ENCODE data around the gene NXF1. TPM values are rescaled to one million over a fixed set of nuclear protein-coding genes. Genes with fewer than 3 reads are reported as not detected.

NXF1 gene
- total and polyA plus RNA-seq, 2 experiments from 2014 or later: 37.2 to 71.9 TPM

GRCh38 chr11:62801071-62801470 is 4.2 kb downstream of the NXF1 start:
- Histone ChIP-seq H3K27ac (no peak overlapping the region), H3K4me3 (no peak overlapping the region), H3K36me3 (replicated peaks; ENCODE audit: insufficient read depth, low read depth) (no peaks in the 10 kb centered on the region), H3K79me2 (peaks cover 32% of the 10 kb centered on the region), H3K4me1 (ENCODE audit: insufficient read depth) (peaks cover 11% of the 10 kb centered on the region), H2AFZ (no peak overlapping the region), H3K27me3 (no peaks in the 10 kb centered on the region), H4K20me1 (ENCODE audit: insufficient read depth, poor library complexity, severe bottlenecking) (no peaks in the 10 kb centered on the region), H3K9me3 (ENCODE audit: low read depth) (no peaks in the 10 kb centered on the region), H3K4me2 (no peak overlapping the region), H3K9me2 (replicated peaks; ENCODE audit: insufficient read depth) (no peaks in the 10 kb centered on the region)
- no peak for DNase-seq (ENCODE audit: low spot score)
- 94% methylated on average over 4 of the region's 4 CpGs for WGBS (ENCODE audit: low lambda C conversion rate, missing lambda C conversion rate)
- TF ChIP-seq EZH2 (IDR thresholded peaks at IDR 0.05; ENCODE audit: borderline replicate concordance) (no peak), EZH2phosphoT487 (IDR thresholded peaks at IDR 0.05; ENCODE audit: low read depth, severe bottlenecking, unreplicated experiment) (no peak), CTCF (IDR thresholded peaks at IDR 0.05; ENCODE audit: poor library complexity) (no peak)

- no peak for DNase-seq (ENCODE audit: low spot score)
- 95% methylated on average over 10 of the region's 10 CpGs for WGBS (ENCODE audit: low lambda C conversion rate, missing lambda C conversion rate)
- Histone ChIP-seq H3K9me2 (replicated peaks; ENCODE audit: insufficient read depth) (no peaks in the 10 kb centered on the region), H3K27me3 (no peaks in the 10 kb centered on the region), H3K27ac (no peak overlapping the region), H3K79me2 (peaks cover 35% of the 10 kb centered on the region), H3K4me1 (ENCODE audit: insufficient read depth) (peaks cover 9% of the 10 kb centered on the region), H3K36me3 (replicated peaks; ENCODE audit: insufficient read depth, low read depth) (no peaks in the 10 kb centered on the region), H2AFZ (no peak overlapping the region), H4K20me1 (ENCODE audit: insufficient read depth, poor library complexity, severe bottlenecking) (no peaks in the 10 kb centered on the region), H3K9me3 (ENCODE audit: low read depth) (no peaks in the 10 kb centered on the region), H3K4me2 (no peak overlapping the region), H3K4me3 (no peak overlapping the region)
- TF ChIP-seq CTCF (IDR thresholded peaks at IDR 0.05; ENCODE audit: poor library complexity): no peak
- TF ChIP-seq EZH2 (IDR thresholded peaks at IDR 0.05; ENCODE audit: borderline replicate concordance): no peak
- no peak for TF ChIP-seq EZH2phosphoT487 (IDR thresholded peaks at IDR 0.05; ENCODE audit: low read depth, severe bottlenecking, unreplicated experiment)
These were observed 5.8 kb downstream of the NXF1 start for GRCh38 chr11:62799486-62799885.

GRCh38 chr11:62796281-62796680 is 9.0 kb downstream of the NXF1 start:
- WGBS (ENCODE audit: low lambda C conversion rate, missing lambda C conversion rate): 76% methylated on average over 7 of the region's 7 CpGs
- Histone ChIP-seq H4K20me1 (ENCODE audit: insufficient read depth, poor library complexity, severe bottlenecking) (no peaks in the 10 kb centered on the region), H3K36me3 (replicated peaks; ENCODE audit: insufficient read depth, low read depth) (no peaks in the 10 kb centered on the region), H2AFZ (no peak overlapping the region), H3K27me3 (no peaks in the 10 kb centered on the region), H3K9me3 (ENCODE audit: low read depth) (no peaks in the 10 kb centered on the region), H3K4me3 (no peak overlapping the region), H3K27ac (no peak overlapping the region), H3K4me2 (no peak overlapping the region), H3K9me2 (replicated peaks; ENCODE audit: insufficient read depth) (no peaks in the 10 kb centered on the region), H3K79me2 (peaks cover 10% of the 10 kb centered on the region), H3K4me1 (ENCODE audit: insufficient read depth) (peaks cover 14% of the 10 kb centered on the region)
- DNase-seq (ENCODE audit: low spot score): no peak
- TF ChIP-seq EZH2phosphoT487 (IDR thresholded peaks at IDR 0.05; ENCODE audit: low read depth, severe bottlenecking, unreplicated experiment) (no peak), EZH2 (IDR thresholded peaks at IDR 0.05; ENCODE audit: borderline replicate concordance) (no peak), CTCF (IDR thresholded peaks at IDR 0.05; ENCODE audit: poor library complexity) (no peak)
